NK-92 treated with Interleukin-12 subunit alpha and Interleukin-12 subunit beta, amount 100 ng/mL, for 24 hours (cell line): ENCODE results near the gene TRIO.
A peak's percentile ranks its signal among the peaks of the same experiment; 100 is the strongest.

ENCODE experiments used
- DNase-seq: peaks from one replicate; lab custom pipeline; 2025; lab: John Stamatoyannopoulos, UW

TRIO gene

GRCh38 chr5:14168144-14168792 lies 25.1 kb downstream of the TRIO start:
- no peak for DNase-seq

- DNase-seq, result no peak
These were observed 25.7 kb downstream of the TRIO start for GRCh38 chr5:14168793-14169262.

- no peak for DNase-seq
These were observed 27.9 kb downstream of the TRIO start for GRCh38 chr5:14171046-14171445.

GRCh38 chr5:14171621-14172020 lies 28.5 kb downstream of the TRIO start:
- DNase-seq, result peak; percentile 19

DNA sequence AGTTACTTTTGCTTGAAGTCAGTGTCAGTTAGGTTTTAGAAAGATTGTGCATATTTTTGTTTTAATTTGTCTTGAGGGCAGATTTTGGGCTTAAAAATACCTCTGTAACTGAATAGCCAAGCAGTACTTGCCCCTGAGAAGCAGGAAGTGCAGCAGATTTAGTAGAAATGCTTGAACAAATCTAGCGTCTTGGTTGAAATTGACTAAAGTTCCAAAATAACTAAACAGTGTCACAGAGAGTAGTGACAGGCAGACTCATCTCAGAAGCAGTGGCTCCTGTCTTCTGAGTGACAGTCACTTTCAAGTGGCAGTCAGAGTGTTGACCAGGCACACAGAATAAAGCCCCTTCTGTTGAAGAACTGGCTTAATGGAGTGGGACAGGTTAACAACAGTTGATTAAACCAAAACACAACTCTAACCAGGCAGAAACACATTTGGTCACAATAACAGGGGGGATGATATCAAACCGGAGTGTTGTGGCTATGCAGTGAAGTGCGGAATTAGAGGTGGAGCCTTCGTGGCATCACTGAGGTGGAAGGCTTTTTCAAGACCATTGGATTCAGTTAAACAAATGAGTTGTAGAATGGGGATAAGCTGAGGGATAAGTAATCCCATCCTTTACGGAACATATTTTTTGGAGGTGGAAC lies 29.1 kb downstream of the TRIO start:
- DNase-seq, result no peak

DNA sequence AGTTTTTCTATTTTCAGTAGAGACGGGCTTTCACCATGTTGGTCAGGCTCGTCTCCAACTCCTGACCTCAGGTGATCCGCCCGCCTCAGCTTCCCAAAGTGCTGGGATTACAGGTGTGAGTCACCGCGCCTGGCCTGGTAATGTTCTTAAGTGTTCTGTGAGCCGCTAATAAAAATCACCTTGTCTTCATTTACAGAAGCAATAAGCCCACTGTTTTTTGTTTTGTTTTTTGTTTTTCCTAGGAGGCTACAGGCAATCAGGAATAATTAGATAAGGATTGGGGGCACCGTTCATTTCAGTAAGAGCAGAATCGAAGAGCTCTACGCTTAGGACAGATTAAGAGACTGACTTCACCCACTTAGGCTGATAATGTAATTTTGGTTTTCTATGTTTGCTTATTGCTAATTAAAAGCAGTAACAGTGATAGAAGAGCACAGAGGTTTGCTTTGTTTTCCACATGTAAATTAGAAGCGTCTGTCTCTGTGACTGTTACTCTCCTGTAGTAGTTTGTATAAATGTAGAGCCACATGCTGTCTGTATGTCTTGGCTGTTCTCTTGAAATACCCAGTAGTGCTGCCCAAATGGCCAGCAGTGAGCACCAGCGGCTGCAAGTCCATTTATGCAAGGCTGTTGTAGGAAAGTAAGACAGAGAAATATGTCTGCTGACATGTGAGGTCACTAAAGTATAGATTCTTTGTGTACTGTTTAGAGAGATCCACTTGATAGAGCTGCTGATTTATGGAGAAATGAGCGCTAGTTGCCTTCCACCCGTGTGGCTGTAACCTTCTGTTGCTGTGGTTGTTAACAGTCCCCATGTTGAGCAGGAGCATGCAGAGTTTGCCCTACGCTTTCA lies 30.5 kb downstream of the TRIO start:
- no peak for DNase-seq

DNA sequence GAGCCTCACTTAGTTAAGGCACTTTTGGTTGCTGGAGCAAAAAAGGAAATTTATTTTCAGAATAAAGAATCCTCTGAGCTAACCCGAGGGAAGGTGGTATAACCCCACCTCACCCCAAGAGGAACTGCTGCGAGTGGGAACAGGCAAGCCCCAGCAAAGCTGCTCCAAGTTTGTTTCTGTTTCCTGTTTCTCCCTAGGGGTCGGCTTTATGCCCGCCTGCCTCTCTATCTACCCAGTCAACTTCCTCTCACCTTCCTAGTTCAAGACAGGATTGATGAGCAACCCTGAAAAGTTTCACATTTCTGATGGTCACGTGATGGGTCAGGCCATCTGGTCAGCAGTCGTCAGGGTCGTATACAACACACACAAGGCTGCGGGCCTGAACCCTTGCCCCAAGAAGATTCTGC lies 31.1 kb downstream of the TRIO start:
- DNase-seq, result no peak

- no peak for DNase-seq
These were observed 32.2 kb downstream of the TRIO start for GRCh38 chr5:14175381-14175780.

DNA sequence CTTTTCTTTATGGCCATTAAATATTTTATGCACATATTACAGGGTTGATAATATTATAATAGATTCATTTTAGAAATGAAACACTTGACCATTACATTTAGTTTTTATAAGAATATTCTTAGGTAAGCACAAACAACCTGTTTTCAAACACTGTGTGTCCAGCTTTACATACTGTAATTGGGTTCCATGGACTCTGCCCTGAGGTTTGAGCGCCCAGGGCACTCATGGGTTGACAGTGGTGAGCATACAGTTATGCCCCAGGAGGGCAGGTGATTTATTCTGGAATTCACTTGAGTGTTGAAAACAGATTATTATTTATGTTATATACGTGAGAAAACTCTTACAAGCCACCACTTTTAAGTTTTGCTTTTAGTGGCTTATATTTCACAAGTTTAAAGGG lies 33.7 kb downstream of the TRIO start:
- DNase-seq, result no peak

GRCh38 chr5:14177634-14178033 lies 34.5 kb downstream of the TRIO start:
- DNase-seq, result no peak

DNA sequence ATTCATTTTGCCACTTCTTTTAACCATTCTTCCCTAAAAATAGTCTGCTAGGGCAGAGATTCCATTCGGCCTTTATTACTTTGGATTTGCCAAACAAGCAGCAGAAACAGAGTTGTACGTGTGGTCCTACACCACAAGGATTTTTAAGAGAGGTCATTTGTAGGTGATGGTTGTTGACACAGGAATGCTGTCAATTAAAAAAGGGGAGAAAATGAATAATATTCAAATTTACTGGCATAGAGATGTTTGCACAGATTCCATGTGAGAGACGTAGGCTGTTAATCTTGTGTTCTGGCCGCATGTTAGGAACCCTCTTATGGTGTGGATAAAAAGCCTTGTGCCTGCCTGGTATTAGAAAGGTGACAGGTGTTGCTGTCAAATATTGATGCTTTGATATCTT lies 34.9 kb downstream of the TRIO start:
- no peak for DNase-seq

DNA sequence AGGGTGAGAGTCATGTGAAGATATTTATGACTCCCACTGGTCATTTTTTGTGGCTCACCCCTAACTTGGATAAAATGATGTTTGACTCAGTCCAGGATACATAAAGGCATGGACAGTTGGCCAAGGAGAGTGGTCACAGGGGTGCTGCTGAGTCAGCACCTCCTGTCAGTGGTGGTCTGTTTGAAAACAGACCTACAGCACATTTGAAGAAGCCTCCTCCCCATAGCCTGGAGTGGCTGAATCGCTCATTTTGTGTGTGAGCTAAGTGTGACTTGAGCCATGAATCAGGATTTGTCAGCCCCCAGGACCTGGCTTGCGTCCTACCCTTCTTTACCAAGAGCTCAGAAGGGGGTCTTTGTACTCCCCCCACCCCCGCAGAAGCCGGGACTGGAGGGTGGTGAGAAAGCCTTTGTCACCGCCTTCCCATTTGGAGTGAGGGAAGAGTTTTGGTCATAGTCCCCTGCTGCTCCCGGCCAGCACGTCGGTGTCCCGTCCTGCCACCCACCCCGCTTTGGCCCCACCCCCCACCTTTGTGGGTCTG lies 35.6 kb downstream of the TRIO start:
- DNase-seq, result no peak

- no peak for DNase-seq
These were observed 36.3 kb downstream of the TRIO start for GRCh38 chr5:14179446-14179845.

DNA sequence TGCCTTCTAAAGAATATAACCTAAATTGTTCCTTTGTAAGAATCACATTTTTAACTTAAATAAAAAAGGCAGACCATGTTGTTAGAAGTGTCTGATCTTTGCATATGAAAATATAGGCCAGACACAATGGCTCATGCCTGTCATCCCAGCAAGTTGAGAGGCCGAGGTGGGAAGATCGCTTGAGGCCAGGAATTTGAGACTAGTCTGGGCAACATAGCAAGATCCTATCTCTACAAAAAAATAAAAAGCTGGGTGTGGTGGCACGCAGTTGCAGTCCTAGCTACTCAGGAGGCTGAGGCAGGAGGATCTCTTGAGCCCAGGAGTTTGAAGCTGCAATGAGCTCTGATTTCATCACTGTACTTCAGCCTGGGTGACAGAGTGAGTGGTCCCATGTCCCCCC lies 37.3 kb downstream of the TRIO start:
- no peak for DNase-seq

DNA sequence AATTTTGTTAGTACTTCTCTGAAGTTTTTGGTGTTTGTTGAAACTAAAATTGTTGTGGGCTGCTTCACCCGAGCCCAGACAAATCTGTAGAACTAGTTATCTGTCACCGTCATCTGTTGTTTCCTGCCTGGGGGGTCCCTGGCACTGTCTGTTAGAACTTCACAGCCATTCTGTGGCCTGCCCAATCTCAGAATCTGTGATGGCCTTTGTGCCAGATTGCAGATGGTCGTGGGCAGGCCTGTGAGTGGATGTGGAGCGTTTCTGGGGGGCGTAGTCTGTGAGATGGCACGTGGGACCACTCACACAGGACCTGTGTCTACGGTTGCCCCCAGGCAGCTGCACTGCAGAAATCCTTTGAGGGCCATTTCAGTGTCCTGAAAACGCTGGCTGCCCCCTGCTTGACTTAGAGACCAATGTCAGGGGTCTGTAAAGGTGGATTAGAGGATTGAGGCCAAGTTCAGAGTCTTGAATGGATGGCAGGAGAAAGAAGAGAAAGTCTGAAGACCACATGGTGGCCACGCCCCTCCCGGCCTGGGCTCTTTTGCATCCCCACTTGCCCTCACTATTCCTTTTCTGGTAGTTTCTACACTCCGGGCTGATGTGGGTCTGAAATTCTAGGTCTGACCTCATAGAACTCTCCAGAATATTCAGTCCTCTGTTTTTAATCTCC lies 38.3 kb downstream of the TRIO start:
- DNase-seq, result no peak

DNA sequence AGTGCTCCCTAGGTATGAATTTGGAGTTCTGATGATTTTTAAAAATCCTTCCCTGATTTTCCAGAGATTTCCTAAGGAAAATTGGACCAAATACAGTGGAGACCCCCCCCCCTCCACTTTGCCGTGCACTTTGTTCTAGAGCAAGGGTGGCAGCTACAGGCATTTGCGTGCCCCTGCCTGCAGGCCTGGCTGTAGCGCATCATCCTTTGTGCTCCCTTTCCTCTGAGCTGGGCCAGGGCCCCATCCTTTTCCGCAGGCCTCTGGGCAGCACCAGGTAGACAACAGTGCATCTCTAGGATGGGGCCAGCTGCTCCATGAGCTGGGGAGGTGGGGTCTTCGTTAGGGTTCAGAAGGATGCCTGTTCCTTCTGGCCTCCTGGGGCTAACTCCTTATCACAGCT lies 39.6 kb downstream of the TRIO start:
- DNase-seq, result no peak

DNA sequence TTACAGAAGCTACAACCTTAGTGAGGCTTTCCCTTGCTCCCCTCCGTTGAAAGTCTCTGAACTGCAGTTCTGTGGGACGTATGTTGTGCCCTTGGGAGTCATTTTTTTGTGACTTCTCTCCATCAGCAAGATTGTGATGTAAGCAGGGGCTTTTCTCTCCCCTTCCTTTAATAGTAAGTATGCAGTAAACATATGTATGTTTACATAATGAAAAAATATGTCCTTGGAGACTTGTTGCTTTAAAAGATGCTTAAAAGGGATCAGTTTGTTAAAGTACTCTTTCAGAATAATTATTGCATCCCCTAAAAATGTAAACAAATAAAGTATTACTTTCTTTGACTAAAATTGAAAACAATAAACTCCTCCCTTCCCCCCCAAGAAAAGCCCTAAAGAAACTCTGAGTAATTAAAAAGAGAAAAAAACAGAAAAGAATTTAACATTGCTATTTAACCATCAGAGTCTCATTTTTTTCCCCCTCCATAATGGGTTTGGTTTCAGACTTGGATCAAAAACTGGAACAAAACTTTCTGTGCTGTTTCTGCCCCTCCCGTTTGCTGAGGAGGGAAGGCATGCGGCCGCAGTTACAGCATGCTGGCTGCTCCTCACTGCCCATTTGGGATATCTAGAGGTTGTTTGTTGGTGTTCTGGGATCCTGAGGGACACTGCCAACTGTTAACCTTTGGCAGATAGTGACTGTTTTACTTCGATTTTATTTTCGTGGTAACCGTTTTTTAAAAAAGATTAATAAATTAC lies 40.2 kb downstream of the TRIO start:
- no peak for DNase-seq

DNA sequence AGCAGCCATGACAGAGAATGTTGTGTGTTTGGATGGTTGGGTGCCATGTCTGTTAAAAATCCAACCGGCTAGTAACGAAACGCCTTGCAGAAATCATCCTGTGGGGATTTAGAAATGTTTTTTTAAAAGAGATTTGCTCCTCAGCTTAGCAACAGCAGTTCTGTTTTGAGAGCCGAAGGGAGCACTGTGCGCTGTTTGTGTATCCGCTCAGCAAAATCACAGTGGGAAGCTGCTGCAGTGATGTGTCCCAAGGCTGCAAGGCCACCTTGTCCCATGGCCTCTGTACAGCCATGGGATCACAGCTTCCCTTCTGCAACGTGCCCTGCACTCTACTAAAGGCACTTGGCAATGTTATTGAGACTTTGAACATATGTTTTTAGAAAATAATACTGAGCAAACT lies 40.9 kb downstream of the TRIO start:
- DNase-seq, result no peak

GRCh38 chr5:14184725-14185124 lies 41.6 kb downstream of the TRIO start:
- DNase-seq, result no peak

GRCh38 chr5:14185326-14186058 lies 42.4 kb downstream of the TRIO start:
- DNase-seq, result no peak
